ENCODE results near the gene IL18. TPM values are rescaled to one million over a fixed set of nuclear protein-coding genes. Genes with fewer than 3 reads are reported as not detected.
A peak's percentile ranks its signal among the peaks of the same experiment; 100 is the strongest.

Gene IL18
- total RNA-seq, 1 donor = 2.2 TPM

- no peak for DNase-seq (ENCODE audit: low read depth)
- no peak for TF ChIP-seq CTCF (IDR thresholded peaks at IDR 0.05; ENCODE audit: insufficient read depth, low read depth, low read length)
- no peak overlapping the region for H3K4me3 ChIP-seq (ENCODE audit: low read depth, low read length)
Observed at GRCh38 chr11:112143597-112143996, 20.3 kb downstream of the IL18 start.

- DNase-seq (ENCODE audit: low read depth) = no peak
- H3K4me3 ChIP-seq (ENCODE audit: low read depth, low read length) = no peak overlapping the region
- TF ChIP-seq CTCF (IDR thresholded peaks at IDR 0.05; ENCODE audit: insufficient read depth, low read depth, low read length) = no peak
Observed at GRCh38 chr11:112134473-112134872, 29.4 kb downstream of the IL18 start.

- TF ChIP-seq CTCF (IDR thresholded peaks at IDR 0.05; ENCODE audit: insufficient read depth, low read depth, low read length) = no peak
- H3K4me3 ChIP-seq (ENCODE audit: low read depth, low read length) = no peak overlapping the region
- no peak for DNase-seq (ENCODE audit: low read depth)
Observed at GRCh38 chr11:112132737-112133136, 31.2 kb downstream of the IL18 start.

GRCh38 chr11:112129656-112130055, 34.2 kb downstream of the IL18 start:
- no peak overlapping the region for H3K4me3 ChIP-seq (ENCODE audit: low read depth, low read length)
- no peak for DNase-seq (ENCODE audit: low read depth)
- no peak for TF ChIP-seq CTCF (IDR thresholded peaks at IDR 0.05; ENCODE audit: insufficient read depth, low read depth, low read length)

- TF ChIP-seq CTCF (IDR thresholded peaks at IDR 0.05; ENCODE audit: insufficient read depth, low read depth, low read length) = no peak
- H3K4me3 ChIP-seq (ENCODE audit: low read depth, low read length) = no peak overlapping the region
- peak; percentile 84 for DNase-seq (ENCODE audit: low read depth)
Observed at GRCh38 chr11:112128483-112129121, 35.3 kb downstream of the IL18 start.

GRCh38 chr11:112127056-112127455, 36.8 kb downstream of the IL18 start:
- no peak for TF ChIP-seq CTCF (IDR thresholded peaks at IDR 0.05; ENCODE audit: insufficient read depth, low read depth, low read length)
- H3K4me3 ChIP-seq (ENCODE audit: low read depth, low read length) = no peak overlapping the region
- DNase-seq (ENCODE audit: low read depth) = peak; percentile 73

GRCh38 chr11:112123129-112123528, 40.8 kb downstream of the IL18 start:
- DNase-seq (ENCODE audit: low read depth) = no peak
- H3K4me3 ChIP-seq (ENCODE audit: low read depth, low read length) = no peak overlapping the region
- TF ChIP-seq CTCF (IDR thresholded peaks at IDR 0.05; ENCODE audit: insufficient read depth, low read depth, low read length) = no peak
